Measurements from ENCODE around the gene GSN.

The GSN gene

DNA sequence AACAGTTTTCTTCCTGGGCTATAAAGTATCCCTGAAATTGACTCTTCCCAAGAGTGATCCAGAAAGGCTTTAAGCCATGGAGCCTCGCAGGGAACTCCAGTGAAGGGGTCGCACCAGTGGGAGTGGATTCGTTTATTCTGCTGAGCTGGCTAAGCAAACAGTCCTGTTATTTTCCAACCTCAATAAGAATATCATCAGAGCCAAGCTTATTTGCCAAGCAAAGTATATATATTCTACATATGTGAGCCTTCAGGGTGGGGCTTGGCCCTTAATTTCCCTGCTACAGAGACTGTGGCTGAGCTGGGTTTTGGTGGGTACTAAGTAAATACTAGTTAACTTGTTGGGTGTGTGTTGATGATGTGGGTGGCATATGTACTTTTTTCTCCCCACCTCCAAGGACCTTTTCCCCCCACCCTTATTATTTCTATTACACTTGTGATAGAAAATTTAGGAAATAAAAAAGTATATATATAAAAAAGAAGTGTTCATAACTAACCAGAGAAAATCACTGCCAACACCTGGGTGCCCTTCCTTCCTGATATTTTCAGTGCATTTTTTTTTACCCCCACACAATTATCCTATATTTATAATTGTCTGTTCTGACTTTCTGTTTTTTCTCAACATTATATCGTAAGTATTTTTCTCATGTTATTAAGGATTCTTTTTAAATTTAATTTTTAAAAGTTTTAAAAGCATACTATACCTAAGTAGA lies 5.3 kb downstream of the GSN start:
- no peak for DNase-seq

GRCh38 chr9:121274851-121275250 lies 6.9 kb downstream of the GSN start:
- no peak for DNase-seq

DNA sequence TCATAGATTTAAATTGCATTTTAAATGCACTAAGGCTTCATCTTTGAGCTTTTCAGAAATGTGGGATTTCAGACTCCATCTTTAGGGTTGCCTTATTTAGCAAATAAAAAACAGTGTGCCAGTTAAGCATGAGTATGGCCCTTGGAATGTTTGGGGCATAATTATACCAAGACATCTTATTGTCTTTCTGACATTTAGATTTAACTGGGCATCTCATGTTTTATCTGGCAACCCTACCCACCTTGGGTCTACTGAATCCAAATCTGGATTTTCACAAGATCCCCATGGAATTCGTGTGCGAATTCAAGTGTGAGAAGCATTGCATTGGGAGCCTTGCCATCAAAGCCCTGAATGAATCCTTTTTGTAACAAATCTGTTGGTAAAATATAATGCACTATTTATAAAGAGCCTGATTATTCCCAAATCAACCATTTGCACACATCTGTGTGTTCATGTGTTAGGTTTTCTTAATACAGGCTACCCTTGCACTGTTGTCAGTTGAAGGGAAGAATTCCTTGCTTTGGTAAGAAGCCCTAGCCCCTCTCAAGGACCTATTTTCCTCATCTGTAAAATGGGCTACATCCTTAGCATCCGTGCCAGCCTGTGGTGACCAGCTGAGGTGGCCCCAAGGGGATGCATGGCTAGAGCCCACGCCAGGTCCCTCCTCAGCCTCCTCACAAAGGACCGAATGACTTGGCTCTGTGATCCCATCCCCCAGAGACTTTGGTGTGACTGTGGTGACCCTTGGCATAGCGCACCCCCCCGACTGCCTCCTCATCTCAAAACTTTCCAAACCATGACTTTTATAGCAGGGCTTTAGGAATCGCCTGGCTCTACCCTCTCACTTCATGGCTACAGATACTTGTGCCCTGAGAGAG lies 8.1 kb downstream of the GSN start:
- DNase-seq, result no peak

DNA sequence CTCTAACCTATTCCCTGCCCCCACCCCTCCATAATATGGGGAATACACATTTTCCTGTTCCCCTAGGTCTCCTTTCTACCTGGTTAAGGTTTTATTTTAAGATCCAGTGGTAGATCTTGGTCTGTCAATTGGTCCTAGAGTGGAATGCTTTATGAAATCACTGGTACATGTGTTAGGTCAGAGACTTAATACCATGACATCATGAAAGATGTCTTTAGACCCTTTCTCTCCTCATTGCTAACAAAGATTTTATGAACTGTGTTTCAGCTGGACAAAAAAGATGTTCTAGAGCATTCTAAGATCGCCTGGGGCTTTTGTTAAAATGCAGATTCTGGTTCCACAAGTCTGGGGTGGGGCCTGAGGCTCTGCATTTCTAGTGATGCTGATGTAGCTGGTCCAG lies 9.1 kb downstream of the GSN start:
- no peak for DNase-seq

DNA sequence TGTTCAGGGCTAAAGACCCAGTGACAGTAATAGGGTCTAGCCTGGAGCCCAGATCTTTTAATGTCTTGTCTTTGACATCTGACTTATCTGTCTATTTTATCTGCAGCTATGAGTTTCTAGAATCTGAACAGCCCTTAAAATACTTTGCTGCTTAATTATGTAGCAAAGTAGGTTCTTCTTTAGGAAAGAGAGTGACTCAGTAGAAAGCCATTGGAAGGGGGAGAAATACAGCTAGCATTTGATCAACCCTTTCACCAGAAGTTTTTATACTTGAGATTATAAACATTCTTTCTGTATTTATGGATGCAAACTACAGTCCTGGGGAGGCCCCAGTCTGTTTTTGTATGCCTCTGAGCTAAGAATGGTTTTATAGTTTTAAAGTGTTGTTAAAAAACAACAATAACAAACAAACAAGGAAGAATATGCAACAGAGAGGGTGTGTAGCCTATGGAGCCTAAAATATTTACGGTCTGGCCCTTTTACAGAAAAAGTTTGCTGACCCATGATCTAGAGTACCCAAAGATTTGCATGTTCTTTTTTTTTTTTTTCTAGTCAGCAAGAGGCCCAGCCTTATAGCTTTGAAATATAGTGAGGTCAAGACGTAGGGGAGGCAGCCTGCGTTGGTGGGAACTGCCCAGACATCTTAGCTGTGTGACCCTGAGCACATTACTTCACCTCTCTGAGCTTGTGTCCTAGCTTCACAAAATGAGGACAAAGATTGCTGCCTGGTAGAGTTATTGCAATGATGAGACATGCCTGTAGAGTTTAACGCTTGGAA lies 9.7 kb downstream of the GSN start:
- no peak for DNase-seq

DNA sequence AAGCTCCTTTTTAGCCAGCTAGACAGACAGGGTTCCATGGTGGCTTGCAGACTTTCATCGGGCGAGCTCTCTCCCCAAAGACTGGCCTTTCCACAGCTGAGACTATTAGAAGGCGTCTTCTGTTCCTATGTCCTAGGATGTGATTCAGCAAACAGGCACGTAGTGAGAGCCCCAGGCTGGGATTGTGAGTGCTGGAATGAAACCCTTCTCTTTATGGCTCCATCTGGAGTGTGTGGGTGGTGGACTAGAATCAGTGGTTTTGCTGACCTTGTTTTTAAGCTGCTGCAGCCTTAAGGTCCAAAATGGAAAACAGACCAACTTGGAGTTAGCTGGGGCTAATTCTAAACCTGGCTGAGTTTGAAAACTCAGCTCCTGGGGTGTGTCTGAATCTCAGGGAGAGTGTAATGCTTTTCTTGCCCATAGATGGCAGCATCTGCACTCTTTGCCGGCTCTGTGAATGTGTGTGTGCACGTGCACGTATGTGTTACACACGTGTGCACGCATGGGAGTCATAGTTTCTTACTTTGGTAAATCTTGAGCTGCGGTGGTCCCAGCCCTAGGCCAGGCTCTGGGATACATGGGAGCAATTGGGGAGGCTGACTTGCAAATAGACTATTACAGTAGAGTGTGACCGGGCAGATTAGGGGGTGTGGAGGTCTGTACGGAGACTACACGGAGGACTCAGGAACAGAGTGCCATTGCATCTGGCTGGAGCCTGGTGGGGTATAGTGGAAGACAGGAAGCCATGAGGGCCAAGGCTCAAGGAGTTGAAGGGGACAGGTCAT lies 10.7 kb downstream of the GSN start:
- DNase-seq, result peak; percentile 48 to 50

- no peak for DNase-seq
Measured at GRCh38 chr9:121279776-121280388, 11.9 kb downstream of the GSN start.

GRCh38 chr9:121280715-121281613 lies 13.0 kb downstream of the GSN start:
- DNase-seq, result no peak

GRCh38 chr9:121281614-121282276 lies 13.8 kb downstream of the GSN start:
- peak in 1 of 2 donors; percentile 26 for DNase-seq

DNA sequence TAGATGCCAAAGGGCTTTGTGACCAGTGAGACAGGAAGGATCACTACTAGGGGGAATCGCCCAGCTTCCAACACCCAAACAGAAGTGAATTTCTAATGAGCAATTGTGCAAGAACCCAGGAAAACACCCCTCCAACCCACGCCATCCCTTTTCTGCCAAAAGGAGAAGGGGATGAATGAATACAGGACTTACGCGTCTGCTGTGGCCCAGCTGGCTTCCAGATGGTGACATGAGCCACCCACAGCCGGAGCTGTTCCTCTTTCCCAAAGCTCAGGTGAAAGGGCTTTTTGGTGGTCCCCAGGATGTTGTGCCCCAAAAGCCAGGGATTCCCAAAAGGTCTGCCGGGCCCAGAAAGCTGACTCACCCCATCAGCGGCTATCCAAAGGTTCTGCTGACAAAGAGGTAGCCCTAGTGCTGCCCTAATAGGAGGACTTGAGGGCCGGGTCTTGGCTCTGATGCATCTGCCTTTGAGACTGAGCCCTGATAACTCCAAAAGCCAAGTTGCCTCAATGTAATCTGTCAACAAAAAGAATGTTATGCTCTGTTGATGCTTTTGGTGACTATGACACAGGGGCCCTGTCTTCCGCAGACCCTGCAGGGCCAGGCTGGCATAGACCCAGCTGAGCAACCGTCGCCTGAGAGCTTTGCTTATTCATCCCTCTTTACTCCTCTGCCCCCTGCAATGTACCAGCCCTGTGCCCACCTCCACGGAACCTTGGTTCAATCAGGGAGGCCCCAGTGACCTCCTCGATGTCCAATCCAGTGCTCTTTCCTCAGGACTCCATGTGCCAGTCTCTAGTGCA lies 14.5 kb downstream of the GSN start:
- peak in 1 of 2 donors; percentile 54 for DNase-seq

DNA sequence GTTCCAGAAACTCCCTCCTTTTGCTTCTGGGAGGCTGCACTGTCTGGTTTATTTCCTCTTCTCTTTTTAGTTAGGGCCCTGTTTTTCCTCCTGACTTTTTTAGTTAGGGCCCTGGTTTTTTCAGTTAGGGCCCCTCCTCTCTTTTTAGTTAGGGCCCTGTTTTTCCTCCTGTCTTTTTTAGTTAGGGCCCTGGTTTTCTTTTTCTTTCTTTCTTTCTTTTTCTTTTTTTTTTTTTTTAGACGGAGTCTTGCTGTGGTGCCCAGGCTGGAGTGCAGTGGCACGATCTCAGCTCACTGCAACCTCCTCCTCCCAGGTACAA lies 15.1 kb downstream of the GSN start:
- no peak for DNase-seq

DNA sequence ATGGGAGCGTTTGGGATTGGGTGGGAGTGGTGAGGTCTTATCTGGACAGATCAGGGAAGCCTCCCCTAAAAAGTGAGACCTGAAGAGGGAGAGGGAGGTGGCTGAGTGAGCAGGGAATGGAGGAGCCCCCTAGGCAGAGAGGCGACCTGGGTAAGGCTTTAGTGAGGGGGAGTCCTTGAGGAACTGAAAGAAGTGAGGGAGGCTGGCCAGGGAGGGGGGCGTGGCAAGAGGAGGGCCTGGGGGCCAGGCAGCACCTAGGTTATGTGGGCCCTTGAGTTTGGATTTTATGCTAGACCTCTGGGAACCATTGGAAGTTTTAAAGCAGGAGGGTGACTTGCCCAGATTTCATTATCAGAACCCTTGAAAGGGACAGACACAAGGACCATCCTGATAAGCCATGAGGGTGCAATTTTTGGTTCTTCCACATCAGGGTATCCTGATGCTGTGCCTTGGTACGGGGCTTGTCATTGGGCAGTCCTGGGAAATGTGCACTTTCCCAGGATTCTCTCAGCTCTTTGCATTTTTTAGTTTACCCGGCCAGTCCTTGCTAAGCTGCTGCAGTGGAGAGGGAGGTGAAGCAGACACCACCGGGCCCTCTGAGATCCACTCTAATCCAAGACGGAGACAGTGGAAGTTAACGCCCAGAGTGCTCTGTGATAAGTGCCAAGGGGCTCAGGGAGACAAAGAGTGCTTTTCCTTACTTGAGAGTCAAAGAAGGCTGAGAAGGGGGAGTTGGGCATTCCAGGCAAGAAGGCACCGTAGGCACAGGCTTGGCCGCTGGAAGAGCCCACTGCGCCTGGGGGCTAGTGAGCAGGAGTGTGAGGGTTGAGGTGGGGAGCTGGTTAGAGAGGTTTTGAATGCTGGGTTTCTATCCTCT lies 16.1 kb downstream of the GSN start:
- DNase-seq, result no peak

GRCh38 chr9:121284733-121285451 lies 16.9 kb downstream of the GSN start:
- no peak for DNase-seq

DNA sequence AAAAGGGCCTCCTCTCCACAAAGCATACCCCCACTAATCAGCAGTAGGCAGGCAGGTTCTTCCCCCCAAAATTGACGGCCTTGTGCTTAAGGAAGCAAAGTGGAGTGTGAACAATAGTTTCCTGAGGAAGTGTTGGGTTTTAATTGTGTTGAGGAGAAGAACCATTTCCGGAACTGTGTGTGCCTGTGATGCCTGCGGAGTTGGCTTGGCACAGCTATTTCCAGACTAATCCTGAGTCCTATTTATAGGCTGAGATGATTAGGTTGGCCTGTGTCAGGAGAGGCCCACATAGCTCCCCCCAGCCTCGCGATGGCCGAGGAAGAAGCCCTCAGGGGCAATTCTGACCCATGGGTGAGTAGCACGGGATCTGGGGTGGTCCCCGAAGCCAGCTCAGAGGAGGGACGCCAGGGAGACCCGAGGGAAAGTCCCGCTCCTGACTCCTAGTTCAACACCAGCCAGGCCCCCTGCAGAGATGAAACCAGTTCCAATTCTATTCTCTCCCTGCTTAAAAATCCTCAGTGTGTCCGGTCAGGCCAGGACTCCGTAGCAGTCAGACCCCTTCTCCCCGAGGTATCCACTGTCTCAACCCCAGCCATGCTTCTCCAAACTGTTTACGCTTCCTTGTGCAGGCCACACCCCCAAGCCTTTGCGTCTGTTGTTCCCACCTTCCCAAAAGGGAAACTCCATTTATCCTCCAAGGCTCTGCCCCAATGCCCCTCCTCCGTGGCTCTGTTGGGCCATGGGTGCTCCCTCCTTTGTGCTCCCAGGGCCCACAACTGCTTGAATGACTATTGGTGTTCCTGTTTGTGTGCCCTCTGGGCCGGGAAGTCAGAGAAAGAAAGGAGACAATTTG lies 18.1 kb downstream of the GSN start:
- DNase-seq, result no peak

DNA sequence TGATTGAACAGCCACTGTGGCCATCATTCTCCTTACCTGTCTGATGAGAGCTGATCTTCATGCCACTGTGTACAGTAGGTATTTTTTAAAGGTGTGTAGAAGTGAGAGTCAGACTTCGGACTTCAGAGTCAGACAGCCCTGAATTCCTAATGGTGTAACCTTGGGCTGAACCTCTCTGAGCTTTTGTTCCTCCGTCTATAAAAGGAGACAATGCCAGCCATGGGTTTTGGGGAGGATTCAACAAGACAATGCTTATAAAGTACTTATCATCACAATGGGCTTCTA lies 18.7 kb downstream of the GSN start:
- DNase-seq, result no peak

GRCh38 chr9:121286973-121287741 lies 19.2 kb downstream of the GSN start:
- peak in 1 of 2 donors; percentile 68 for DNase-seq

GRCh38 chr9:121288673-121289025 lies 20.7 kb downstream of the GSN start:
- no peak for DNase-seq

Data from CD4-positive, alpha-beta T cell treated with Interleukin-4 for 1 hour (primary cell).